Liver (tissue), 9 donors: Measurements from ENCODE around the gene ANKRD10. TPM values are rescaled to one million over a fixed set of nuclear protein-coding genes. Genes with fewer than 3 reads are reported as not detected.

ENCODE experiments used
- DNase-seq: peaks from one replicate; pipeline ENCODE4 v3.0.0-alpha.2; 2017; ENCODE audit warnings: low spot score
- H3K27ac ChIP-seq, 2 donors: one replicate each; pipeline ENCODE4 v1.7.0; 2013; ENCODE audit warnings: inconsistent platforms in 2 of 2, low read length in 2 of 2, control low read depth in 1 of 2, low read depth in 1 of 2, mild to moderate bottlenecking in 1 of 2
- H3K27me3 ChIP-seq, 4 donors: one replicate each; pipeline versions ENCODE4 v1.6.1 to v1.7.0; 2013; ENCODE audit warnings: low read length in 3 of 4, inconsistent platforms in 1 of 4, mild to moderate bottlenecking in 1 of 4, moderate library complexity in 1 of 4; ENCODE audit not compliant: control insufficient read depth in 4 of 4, insufficient read depth in 4 of 4
- H3K36me3 ChIP-seq, 4 donors: one replicate each; pipeline versions ENCODE4 v1.6.1 to v1.7.0; 2013; ENCODE audit warnings: low read length in 3 of 4, mild to moderate bottlenecking in 3 of 4, low read depth in 1 of 4, moderate library complexity in 1 of 4; ENCODE audit not compliant: control insufficient read depth in 4 of 4, insufficient read depth in 3 of 4
- H3K4me1 ChIP-seq, 4 donors: one replicate each; pipeline versions ENCODE4 v1.6.1 to v1.7.0; 2013; ENCODE audit warnings: low read length in 3 of 4, mild to moderate bottlenecking in 3 of 4, moderate library complexity in 1 of 4; ENCODE audit not compliant: control insufficient read depth in 4 of 4, insufficient read depth in 4 of 4
- H3K4me3 ChIP-seq, 3 donors: one replicate each; pipeline versions ENCODE4 v1.6.1 to v1.7.0; 2013; ENCODE audit warnings: low read length in 3 of 3, control low read depth in 1 of 3, low read depth in 1 of 3, mild to moderate bottlenecking in 1 of 3
- H3K9ac ChIP-seq, 2 donors: one replicate each; pipeline ENCODE4 v1.7.0; 2013; ENCODE audit warnings: low read length in 2 of 2, mild to moderate bottlenecking in 2 of 2, moderate library complexity in 2 of 2, control low read depth in 1 of 2, low read depth in 1 of 2
- H3K9me3 ChIP-seq, 4 donors: one replicate each; pipeline versions ENCODE4 v1.6.1 to v1.7.0; 2013; ENCODE audit warnings: low read length in 3 of 4; ENCODE audit not compliant: control insufficient read depth in 4 of 4
- EGR1 ChIP-seq, 2 donors: IDR thresholded peaks; 2 replicates each; pipeline ENCODE4 v1.6.1; 2016 to 2018; ENCODE audit warnings: antibody characterized with exemption in 2 of 2, low read depth in 2 of 2
- FOXA1 ChIP-seq: IDR thresholded peaks from 2 replicates; pipeline ENCODE4 v1.6.1; 2016; ENCODE audit warnings: antibody characterized with exemption
- FOXA2 ChIP-seq: IDR thresholded peaks from 2 replicates; pipeline ENCODE4 v1.6.1; 2016; ENCODE audit warnings: antibody characterized with exemption
- GABPA ChIP-seq, 2 donors: IDR thresholded peaks in 1 of 2; conservative IDR thresholded peaks in 1 of 2; 2 replicates each; pipeline ENCODE4 v1.6.1; 2016; ENCODE audit warnings: antibody characterized with exemption in 2 of 2, mild to moderate bottlenecking in 1 of 2, moderate library complexity in 1 of 2
- HNF4A ChIP-seq, 2 donors: conservative IDR thresholded peaks; 2 replicates each; pipeline ENCODE4 v1.6.1; 2016; ENCODE audit warnings: antibody characterized with exemption in 2 of 2, mild to moderate bottlenecking in 2 of 2
- HNF4G ChIP-seq: IDR thresholded peaks from 2 replicates; pipeline ENCODE4 v1.6.1; 2016; ENCODE audit warnings: antibody characterized with exemption
- JUND ChIP-seq, 2 donors: IDR thresholded peaks; 2 replicates each; pipeline ENCODE4 v1.6.1; 2016; ENCODE audit warnings: antibody characterized with exemption in 2 of 2
- NR2F2 ChIP-seq: IDR thresholded peaks from 2 replicates; pipeline ENCODE4 v1.6.1; 2016; ENCODE audit warnings: antibody characterized with exemption
- RAD21 ChIP-seq, 2 donors: IDR thresholded peaks; 2 replicates each; pipeline ENCODE4 v1.6.1; 2016; ENCODE audit warnings: antibody characterized with exemption in 2 of 2, mild to moderate bottlenecking in 2 of 2
- RXRA ChIP-seq, 2 donors: IDR thresholded peaks; 2 replicates each; pipeline ENCODE4 v1.6.1; 2017 to 2018; ENCODE audit warnings: antibody characterized with exemption in 2 of 2, mild to moderate bottlenecking in 1 of 2
- SP1 ChIP-seq: IDR thresholded peaks from 2 replicates; pipeline ENCODE4 v1.6.1; 2018; ENCODE audit warnings: antibody characterized with exemption, mild to moderate bottlenecking
- TAF1 ChIP-seq: conservative IDR thresholded peaks from 2 replicates; pipeline ENCODE4 v1.6.1; 2016; ENCODE audit warnings: antibody characterized with exemption, mild to moderate bottlenecking
- YY1 ChIP-seq: IDR thresholded peaks from 2 replicates; pipeline ENCODE4 v1.6.1; 2016; ENCODE audit warnings: antibody characterized with exemption, mild to moderate bottlenecking
- WGBS: extraction: QIAGEN DNeasy Blood & Tissue Kit; methylation state at CpG from one replicate; pipeline ENCODE4 v1.1.7; 2013; 5-methylcytosine and 5-hydroxymethylcytosine counted together
- polyA plus RNA-seq, 2 donors: library from polyadenylated mRNA; stranded (reverse) in 1 of 2; unstranded in 1 of 2; fragments of 200-250 nt in 1 of 2; fragments of >200 nt in 1 of 2; fragmentation: Nextera tagmentation in 1 of 2; extraction: Ambion mirVana in 1 of 2; gene quantifications; one replicate each; pipeline versions ENCODE4 v1.2.1 to v1.2.3, GENCODE V29; 2013 to 2015
- total RNA-seq, 2 donors: library from RNA; depleted of rRNA; stranded (reverse); fragments of >200 nt; gene quantifications; one replicate each; pipeline ENCODE4 v1.2.3, GENCODE V29; 2014
- TF ChIP-seq, protein P1 (sequence below): IDR thresholded peaks from 2 replicates; pipeline ENCODE4 v1.6.1; 2016; ENCODE audit warnings: antibody characterized with exemption
- TF ChIP-seq, protein P2 (sequence below): IDR thresholded peaks from 2 replicates; pipeline ENCODE4 v1.6.1; 2016; ENCODE audit warnings: antibody characterized with exemption
- TF ChIP-seq, protein P3 (sequence below): IDR thresholded peaks from 2 replicates; pipeline ENCODE4 v1.6.1; 2016; ENCODE audit warnings: antibody characterized with exemption, mild to moderate bottlenecking
- TF ChIP-seq, protein P4 (sequence below): IDR thresholded peaks from 2 replicates; pipeline ENCODE4 v1.6.1; 2016; ENCODE audit warnings: antibody characterized with exemption
- TF ChIP-seq, protein P5 (sequence below): fragments of 150-350 bp; IDR thresholded peaks from 2 replicates; pipeline ENCODE4 v1.5.1; 2017; ENCODE audit warnings: improper control_type of control experiment, low read depth, low read length; ENCODE audit not compliant: missing input control
- donor health status: healthy.
- donor health status: healthy.
- donor health status: healthy.
- donor health status: healthy.
- donor health status: healthy.

Gene ANKRD10
- total and polyA plus RNA-seq, 4 donors = 18.8 to 74.1 (median 52.9) TPM

DNA sequence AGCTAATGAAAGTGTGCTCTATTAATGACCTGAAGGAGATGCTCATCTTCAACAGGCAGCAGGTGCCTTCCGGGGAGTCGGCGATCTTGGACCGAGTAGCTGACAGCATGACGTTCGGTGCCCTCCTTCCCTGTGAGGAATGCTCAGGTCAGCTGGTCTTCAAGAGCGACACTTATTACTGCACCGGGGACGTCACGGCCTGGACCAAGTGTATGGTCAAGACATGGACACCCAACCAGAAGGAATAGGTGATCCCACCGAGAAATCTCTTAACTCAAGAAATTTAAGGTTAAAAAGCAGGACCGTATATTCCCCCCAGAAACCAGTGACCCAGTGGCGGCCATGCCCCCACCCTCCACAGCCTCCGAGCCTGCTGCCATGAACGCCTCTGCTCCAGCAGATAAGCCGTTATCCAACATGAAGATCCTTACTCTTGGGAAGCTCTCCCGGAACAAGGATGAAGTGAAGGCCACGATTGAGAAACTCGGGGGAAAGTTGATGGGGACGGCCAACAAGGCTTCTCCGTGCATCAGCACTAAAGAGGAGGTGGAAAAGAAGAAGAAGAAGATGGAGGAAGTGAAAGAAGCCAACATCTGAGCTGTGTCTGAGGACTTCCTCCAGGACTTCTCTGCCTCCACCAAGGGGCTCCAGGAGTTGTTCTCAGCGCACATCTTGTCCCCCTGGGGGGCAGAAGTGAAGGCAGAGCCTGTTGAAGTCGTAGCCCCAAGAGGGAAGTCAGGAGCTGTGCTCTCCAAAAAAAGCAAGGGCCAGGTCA, 22.8 kb upstream of the ANKRD10 start:
- H3K4me1 ChIP-seq = no peaks in the 10 kb centered on the region
- H3K4me3 ChIP-seq = no peak overlapping the region
- no peaks in the 10 kb centered on the region for H3K27me3 ChIP-seq
- TF ChIP-seq GABPA (IDR thresholded peaks at IDR 0.05 in 1 of 2, conservative IDR thresholded peaks at IDR 0.05 in 1 of 2) (no peak), EGR1 (IDR thresholded peaks at IDR 0.05; ENCODE audit: low read depth in 2 of 2) (no peak), YY1 (no peak), JUND (IDR thresholded peaks at IDR 0.05) (no peak), TAF1 (no peak), HNF4G (no peak), SP1 (no peak), HNF4A (conservative IDR thresholded peaks at IDR 0.05) (no peak), NR2F2 (no peak), FOXA1 (no peak), RXRA (IDR thresholded peaks at IDR 0.05) (no peak), RAD21 (IDR thresholded peaks at IDR 0.05) (no peak), FOXA2 (no peak)
- TF ChIP-seq, protein P1, sequence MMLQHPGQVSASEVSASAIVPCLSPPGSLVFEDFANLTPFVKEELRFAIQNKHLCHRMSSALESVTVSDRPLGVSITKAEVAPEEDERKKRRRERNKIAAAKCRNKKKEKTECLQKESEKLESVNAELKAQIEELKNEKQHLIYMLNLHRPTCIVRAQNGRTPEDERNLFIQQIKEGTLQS = no peak
- TF ChIP-seq, protein P2, sequence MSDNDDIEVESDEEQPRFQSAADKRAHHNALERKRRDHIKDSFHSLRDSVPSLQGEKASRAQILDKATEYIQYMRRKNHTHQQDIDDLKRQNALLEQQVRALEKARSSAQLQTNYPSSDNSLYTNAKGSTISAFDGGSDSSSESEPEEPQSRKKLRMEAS = no peak
- TF ChIP-seq, protein P3, sequence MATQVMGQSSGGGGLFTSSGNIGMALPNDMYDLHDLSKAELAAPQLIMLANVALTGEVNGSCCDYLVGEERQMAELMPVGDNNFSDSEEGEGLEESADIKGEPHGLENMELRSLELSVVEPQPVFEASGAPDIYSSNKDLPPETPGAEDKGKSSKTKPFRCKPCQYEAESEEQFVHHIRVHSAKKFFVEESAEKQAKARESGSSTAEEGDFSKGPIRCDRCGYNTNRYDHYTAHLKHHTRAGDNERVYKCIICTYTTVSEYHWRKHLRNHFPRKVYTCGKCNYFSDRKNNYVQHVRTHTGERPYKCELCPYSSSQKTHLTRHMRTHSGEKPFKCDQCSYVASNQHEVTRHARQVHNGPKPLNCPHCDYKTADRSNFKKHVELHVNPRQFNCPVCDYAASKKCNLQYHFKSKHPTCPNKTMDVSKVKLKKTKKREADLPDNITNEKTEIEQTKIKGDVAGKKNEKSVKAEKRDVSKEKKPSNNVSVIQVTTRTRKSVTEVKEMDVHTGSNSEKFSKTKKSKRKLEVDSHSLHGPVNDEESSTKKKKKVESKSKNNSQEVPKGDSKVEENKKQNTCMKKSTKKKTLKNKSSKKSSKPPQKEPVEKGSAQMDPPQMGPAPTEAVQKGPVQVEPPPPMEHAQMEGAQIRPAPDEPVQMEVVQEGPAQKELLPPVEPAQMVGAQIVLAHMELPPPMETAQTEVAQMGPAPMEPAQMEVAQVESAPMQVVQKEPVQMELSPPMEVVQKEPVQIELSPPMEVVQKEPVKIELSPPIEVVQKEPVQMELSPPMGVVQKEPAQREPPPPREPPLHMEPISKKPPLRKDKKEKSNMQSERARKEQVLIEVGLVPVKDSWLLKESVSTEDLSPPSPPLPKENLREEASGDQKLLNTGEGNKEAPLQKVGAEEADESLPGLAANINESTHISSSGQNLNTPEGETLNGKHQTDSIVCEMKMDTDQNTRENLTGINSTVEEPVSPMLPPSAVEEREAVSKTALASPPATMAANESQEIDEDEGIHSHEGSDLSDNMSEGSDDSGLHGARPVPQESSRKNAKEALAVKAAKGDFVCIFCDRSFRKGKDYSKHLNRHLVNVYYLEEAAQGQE = no peak
- TF ChIP-seq, protein P4, sequence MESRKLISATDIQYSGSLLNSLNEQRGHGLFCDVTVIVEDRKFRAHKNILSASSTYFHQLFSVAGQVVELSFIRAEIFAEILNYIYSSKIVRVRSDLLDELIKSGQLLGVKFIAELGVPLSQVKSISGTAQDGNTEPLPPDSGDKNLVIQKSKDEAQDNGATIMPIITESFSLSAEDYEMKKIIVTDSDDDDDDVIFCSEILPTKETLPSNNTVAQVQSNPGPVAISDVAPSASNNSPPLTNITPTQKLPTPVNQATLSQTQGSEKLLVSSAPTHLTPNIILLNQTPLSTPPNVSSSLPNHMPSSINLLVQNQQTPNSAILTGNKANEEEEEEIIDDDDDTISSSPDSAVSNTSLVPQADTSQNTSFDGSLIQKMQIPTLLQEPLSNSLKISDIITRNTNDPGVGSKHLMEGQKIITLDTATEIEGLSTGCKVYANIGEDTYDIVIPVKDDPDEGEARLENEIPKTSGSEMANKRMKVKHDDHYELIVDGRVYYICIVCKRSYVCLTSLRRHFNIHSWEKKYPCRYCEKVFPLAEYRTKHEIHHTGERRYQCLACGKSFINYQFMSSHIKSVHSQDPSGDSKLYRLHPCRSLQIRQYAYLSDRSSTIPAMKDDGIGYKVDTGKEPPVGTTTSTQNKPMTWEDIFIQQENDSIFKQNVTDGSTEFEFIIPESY = no peak
- TF ChIP-seq, protein P5, sequence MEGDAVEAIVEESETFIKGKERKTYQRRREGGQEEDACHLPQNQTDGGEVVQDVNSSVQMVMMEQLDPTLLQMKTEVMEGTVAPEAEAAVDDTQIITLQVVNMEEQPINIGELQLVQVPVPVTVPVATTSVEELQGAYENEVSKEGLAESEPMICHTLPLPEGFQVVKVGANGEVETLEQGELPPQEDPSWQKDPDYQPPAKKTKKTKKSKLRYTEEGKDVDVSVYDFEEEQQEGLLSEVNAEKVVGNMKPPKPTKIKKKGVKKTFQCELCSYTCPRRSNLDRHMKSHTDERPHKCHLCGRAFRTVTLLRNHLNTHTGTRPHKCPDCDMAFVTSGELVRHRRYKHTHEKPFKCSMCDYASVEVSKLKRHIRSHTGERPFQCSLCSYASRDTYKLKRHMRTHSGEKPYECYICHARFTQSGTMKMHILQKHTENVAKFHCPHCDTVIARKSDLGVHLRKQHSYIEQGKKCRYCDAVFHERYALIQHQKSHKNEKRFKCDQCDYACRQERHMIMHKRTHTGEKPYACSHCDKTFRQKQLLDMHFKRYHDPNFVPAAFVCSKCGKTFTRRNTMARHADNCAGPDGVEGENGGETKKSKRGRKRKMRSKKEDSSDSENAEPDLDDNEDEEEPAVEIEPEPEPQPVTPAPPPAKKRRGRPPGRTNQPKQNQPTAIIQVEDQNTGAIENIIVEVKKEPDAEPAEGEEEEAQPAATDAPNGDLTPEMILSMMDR = no peak
- H3K36me3 ChIP-seq = no peaks in the 10 kb centered on the region
- H3K9me3 ChIP-seq = peaks cover 3 to 9% (median 6%) of the 10 kb centered on the region in 4 donors
- DNase-seq = no peak
- H3K9ac ChIP-seq = no peak overlapping the region
- WGBS = 90% methylated on average over 23 of the region's 23 CpGs
- no peak overlapping the region for H3K27ac ChIP-seq
